Stimulated activated CD8-positive, alpha-beta memory T cell treated with anti-CD3 and anti-CD28 coated beads, Interleukin-15, amount 100 ng/mL, for 4 hours (primary cell): ENCODE results near the gene UBE2R2.
"Not testable (repeated sequence)": the region's sequence is repeated elsewhere in the genome, so short reads cannot be mapped to it uniquely, and the experiment has no call there.

ENCODE experiments used
- DNase-seq, 2 donors: peaks; one replicate each; pipeline ENCODE4 v3.0.0-alpha.2; 2020; ENCODE audit warnings: low read depth in 2 of 2

UBE2R2 gene, protein sequence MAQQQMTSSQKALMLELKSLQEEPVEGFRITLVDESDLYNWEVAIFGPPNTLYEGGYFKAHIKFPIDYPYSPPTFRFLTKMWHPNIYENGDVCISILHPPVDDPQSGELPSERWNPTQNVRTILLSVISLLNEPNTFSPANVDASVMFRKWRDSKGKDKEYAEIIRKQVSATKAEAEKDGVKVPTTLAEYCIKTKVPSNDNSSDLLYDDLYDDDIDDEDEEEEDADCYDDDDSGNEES

GRCh38 chr9:33816327-33817252 is at the start of gene UBE2R2:
Gene UBE2R2 (plus strand): TSS chr9:33817160. CDS start chr9:33817758, 598 bp downstream.
- peak; percentile 84 to 87 for DNase-seq

- DNase-seq, result not testable (repeated sequence)
These were observed 46.6 kb upstream of the UBE2R2 start for GRCh38 chr9:33770156-33770880.

DNA sequence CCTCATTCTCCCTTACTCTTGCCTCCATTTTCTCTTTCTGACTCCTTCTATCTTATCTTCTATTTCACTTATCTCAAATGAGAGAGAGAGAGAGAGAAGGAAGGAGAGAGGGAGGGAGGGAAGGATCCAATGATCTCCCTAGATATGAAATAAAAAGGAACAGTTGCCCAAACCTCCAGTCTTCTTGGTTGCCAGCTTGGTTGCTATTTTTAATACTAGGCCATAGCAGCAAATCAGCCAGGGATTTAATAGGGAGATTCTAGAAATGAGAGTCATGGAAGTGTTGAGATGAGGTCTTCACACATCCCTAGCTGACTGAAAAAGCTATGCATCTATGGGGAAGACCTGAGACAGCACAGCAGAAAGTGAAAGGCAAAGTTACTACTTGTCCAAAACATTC is 43.8 kb upstream of the UBE2R2 start:
- DNase-seq, result not testable (repeated sequence)

DNA sequence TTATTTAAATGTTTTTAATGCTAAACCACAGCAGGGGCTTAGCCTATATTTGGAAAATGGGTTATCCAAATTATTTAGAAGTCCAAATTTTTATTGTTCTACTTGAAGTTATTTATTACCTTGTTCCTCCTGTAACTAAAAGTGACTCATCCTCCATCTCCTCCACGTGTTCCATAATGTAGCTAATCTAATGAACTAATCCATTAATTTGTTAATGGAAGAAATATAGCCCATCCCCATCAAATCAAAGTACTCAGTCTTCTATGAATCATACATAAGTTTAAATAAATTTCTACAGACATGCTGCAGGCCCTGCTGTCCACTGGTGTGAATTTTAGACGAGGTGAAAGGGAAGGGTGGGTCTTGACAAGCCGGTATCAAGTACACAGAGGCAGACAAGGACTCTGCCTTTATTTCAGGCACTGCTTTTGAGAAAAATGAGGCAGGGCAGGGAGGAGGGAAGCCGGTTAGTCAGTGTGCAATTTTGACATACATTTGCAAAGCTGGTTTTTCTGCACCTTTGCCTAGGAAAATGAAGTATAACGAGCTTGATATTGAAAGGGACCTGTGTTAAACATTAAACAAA is 42.8 kb upstream of the UBE2R2 start:
- DNase-seq, result not testable (repeated sequence)

- no peak for DNase-seq
These were observed 40.4 kb upstream of the UBE2R2 start for GRCh38 chr9:33776578-33776977.

DNA sequence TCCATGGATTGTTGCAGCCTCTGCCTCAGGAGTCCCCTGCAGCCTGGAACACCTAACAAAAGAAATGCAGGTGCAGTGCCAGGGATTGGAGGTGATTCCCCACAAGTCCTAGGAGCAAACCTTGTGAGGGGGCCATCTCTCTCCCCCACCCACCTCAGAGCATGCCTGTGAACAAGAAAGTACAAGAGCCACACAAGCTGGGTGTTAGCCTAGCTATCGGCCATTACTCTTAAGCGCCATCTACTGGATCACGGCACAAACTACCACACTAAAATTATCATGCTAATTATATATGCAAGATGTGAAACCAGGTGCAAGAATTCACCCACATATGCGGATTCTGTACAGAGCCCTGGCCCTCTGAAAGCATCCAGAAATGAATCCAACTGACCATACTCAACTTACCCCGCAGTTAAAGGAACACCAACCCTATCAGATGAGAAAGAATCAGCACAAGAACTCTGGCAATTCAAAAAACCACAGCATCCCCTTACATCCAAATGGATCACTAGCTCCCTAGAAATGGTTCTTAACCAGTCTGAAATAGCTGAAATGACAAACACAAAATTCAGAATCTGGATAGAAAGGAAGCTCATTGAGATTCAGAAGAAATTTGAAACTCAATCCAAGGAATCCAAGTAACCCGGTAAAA is 38.1 kb upstream of the UBE2R2 start:
- DNase-seq, result peak in 1 of 2 donors; percentile 20

DNA sequence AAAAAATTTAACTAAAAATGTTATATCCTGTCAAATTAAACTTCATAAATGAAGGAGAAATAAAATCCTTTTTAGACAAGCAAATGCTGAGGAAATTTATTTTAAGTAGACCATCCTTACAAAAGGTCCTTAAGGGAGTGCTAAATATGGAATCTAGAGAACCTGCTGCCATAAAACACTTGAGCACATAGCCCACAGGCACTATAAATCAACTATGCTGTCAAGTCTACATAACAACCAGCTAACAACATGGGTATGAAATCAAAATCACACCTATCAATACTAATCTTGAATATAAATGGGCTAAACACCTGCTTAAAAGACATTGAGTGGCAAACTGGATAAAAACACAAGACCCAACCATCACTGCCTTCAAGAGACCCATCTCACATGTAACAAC is 36.7 kb upstream of the UBE2R2 start:
- DNase-seq, result no peak

GRCh38 chr9:33781736-33782135 is 35.2 kb upstream of the UBE2R2 start:
- DNase-seq, result no peak

DNA sequence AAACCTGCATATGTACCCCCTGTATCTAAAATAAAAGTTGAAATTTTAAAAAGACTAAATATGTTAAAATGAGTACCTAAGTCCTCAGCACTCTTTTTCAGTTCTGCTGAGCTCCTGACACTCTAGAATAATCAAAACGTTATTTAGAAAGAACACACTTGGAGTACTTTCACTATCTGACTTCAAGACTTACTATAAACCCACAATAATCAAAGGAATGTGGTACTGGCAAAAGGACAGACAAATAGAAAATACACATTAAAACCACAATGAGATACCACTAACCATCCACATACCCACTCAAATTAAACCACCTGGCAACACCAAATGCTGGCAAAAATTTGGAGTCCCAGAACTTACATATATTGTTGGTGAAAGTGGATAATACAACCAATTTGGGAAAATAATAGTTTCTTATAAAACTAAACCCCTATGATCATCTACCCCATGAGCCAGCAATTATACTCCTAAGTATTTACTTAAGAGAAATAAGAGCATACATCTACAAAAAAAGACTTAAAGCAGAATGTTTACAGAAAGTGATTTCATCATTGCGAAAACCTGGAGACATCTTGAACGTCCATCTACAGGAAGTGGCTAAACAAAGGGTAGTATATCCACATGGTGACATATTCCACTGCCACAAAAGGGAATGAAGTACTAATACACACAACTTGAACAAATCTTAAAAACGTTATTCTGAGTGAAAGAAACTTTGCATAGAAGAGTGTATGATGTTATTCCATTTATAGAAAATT is 34.4 kb upstream of the UBE2R2 start:
- DNase-seq, result no peak

DNA sequence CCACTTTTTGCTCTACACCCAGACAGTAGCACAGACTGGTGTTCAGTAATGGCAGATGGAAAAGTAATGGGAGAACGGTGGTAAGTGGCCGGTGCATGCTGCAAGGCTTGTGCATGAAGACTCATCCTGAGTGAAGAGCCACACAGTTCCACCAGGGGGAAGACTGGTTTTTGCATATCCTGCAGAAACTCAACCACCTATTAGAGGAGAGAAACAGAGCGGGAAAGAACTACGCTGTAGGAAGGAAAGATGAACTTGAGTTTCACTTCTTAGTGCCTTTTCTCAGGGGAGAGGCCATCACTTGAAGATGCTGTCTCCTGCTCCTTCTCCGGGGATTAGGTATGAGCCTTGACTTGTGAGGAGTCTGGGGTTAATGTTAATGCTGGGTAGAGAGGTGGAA is 31.0 kb upstream of the UBE2R2 start:
- DNase-seq, result no peak

- no peak for DNase-seq
These were observed 30.3 kb upstream of the UBE2R2 start for GRCh38 chr9:33786681-33787080.

DNA sequence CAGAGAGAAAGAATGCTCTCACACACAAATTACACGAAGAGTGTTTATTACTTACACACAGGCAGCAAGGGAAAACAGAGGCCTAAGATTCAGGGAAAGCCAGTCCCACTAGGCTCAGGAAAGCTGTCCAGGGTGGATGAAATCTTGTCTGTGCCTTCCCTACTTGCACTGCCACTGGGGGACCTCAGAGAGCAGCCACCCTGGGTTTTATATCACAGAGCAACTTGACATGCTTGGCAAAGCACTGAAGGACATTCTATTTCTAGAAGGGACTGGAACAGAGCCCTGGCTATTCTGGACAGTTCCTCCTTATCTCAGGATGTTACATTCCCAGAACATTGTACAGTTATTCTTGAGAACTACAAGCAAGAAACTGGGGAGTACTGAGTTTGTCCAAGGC is 29.1 kb upstream of the UBE2R2 start:
- DNase-seq, result no peak

DNA sequence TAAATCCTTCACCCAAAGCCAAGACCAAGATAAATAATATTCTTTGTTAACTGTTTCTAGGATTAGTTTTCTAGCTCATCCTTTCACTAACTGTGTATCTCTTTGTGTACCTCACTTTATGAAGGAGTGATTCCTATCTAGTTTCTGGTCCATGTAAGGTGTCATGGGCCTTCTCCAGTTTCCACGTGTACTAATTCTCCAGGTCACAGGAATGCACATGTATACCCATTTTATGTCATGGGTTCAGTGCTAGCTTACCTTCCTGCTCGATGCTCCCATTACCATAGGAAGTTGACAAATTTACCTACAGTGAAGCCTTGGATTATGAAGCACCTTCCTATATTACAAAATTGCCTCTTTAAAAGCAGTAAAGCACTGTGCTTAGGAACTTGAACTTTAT is 27.5 kb upstream of the UBE2R2 start:
- not testable (repeated sequence) for DNase-seq

- no peak for DNase-seq
These were observed 25.8 kb upstream of the UBE2R2 start for GRCh38 chr9:33791117-33791516.

DNA sequence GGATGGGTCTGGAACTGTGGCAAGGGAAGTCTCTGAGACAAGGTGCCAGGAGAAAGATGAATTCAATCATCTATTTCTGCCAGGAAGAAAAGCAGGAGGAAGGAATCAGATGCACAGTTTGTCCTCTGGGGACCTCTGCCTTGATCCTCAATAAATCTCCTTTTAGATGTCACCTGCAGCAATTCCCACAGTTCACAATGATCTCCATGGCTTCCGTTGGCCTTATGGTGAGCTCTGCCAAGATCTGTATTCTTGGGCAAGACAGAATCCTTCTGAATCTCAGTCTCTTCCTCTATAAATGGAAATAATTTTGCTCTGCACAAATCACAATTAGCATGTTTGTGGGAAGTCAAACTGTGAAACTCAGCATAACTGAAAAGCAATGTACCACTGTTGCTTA is 23.5 kb upstream of the UBE2R2 start:
- DNase-seq, result not testable (repeated sequence)

DNA sequence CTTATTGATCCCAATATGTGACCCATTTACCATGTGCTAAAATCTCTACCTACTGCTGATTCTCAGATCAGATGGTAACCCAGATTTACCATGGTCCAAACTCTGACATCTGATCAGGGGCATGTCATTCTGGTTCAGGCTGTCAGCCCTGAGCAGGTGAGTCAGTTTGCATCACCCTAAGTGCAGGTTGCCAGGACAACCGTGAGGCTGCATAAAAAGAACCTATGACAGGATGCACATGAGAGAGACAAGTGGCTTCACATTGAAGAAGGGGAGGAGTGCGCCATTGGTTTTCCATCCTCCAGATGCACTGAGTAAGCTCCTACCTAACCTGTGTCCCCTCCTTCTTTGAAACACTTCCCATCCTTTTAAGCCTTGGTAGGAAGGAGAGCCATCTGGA is 22.4 kb upstream of the UBE2R2 start:
- DNase-seq, result no peak

DNA sequence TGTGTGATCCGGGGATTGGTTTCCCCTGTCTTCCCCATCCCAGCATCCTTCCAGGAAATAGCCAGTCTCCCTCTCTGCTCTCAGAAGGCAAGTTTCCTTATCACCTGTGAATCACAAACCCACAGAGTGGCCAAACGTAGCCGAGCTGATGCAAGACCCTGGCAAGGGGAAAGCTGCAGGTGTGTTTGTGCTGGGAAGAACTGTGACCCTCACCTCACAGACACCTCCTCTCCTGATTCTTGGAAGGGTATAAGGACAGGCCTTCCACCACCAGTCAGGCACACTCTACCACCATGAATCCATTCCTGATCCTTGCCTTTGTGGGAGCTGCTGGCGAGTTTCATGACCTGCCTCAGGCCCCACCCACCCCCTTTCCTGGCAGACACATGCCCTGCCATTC is 21.7 kb upstream of the UBE2R2 start, which contains the start of gene PRSS3:
Gene PRSS3, plus strand, starts transcription at position 281 of the 400 bp plus-strand sequence. Its CDS starts 13 bp downstream, at position 294.
- no peak for DNase-seq

DNA sequence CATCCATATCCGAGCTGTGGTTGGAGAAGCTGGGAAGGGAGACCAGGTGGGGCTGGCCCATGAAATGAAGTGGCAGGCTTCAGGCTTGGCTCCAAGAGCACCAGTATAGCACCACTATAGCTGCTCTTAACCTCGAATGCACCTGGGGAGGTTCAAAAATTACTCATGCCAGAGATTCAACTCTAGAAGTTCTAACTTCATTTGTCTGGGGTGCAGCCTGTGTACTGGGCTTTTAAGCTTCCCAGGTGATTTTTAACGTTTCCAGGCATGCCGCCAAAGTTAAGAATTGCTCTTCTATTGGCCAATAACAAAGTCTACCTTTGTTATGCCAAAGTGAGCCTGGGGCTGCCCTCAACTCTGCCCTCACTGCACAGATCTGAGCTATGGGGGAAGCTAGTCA is 21.1 kb upstream of the UBE2R2 start:
- no peak for DNase-seq

GRCh38 chr9:33796679-33797078 is 20.3 kb upstream of the UBE2R2 start:
- not testable (repeated sequence) for DNase-seq

DNA sequence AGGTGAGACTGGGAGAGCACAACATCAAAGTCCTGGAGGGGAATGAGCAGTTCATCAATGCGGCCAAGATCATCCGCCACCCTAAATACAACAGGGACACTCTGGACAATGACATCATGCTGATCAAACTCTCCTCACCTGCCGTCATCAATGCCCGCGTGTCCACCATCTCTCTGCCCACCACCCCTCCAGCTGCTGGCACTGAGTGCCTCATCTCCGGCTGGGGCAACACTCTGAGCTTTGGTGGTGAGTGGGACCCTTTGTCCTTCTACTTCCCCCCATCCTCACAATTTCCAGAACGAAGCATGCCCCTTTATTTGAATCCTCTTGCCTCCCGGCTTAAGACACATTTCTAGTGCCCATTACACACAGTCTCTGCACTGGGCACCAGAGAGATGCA is 19.1 kb upstream of the UBE2R2 start:
- DNase-seq, result no peak

DNA sequence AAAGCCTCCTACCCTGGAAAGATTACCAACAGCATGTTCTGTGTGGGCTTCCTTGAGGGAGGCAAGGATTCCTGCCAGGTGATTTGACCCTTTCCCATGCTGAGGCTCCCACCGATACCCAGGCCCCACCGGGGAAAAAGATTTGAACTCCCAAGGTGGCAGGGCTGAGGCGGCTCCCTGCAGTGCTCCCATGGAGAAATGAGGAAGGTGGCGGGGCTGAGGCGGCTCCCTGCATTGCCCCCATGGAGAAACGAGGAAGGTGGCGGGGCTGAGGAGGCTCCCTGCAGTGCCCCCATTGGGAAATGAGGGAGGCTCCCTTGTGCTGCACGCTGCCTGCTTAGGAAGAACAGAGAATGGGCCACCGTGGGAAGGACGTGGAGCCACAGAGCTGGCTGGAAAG is 18.4 kb upstream of the UBE2R2 start:
- DNase-seq, result no peak
